OCI-LY1 (cell line): ENCODE measurements around the gene BHMT2.

Source experiments
- EZH2 ChIP-seq: fragments of 200-600 bp; sonication (generic), shearing (Covaris generic); IDR thresholded peaks from 2 replicates; pipeline ENCODE4 v1.8.0; 2017; ENCODE audit warnings: borderline replicate concordance, mixed run types, mild to moderate bottlenecking, antibody characterized with exemption, low read length, moderate library complexity, mixed read lengths
- TF ChIP-seq, protein P1 (sequence below): fragments of 200-600 bp; sonication (generic), shearing (Covaris generic); IDR thresholded peaks from 2 replicates; pipeline ENCODE4 v1.5.1; 2017; ENCODE audit warnings: mild to moderate bottlenecking, antibody characterized with exemption, low read length, moderate library complexity, mixed read lengths

DNA sequence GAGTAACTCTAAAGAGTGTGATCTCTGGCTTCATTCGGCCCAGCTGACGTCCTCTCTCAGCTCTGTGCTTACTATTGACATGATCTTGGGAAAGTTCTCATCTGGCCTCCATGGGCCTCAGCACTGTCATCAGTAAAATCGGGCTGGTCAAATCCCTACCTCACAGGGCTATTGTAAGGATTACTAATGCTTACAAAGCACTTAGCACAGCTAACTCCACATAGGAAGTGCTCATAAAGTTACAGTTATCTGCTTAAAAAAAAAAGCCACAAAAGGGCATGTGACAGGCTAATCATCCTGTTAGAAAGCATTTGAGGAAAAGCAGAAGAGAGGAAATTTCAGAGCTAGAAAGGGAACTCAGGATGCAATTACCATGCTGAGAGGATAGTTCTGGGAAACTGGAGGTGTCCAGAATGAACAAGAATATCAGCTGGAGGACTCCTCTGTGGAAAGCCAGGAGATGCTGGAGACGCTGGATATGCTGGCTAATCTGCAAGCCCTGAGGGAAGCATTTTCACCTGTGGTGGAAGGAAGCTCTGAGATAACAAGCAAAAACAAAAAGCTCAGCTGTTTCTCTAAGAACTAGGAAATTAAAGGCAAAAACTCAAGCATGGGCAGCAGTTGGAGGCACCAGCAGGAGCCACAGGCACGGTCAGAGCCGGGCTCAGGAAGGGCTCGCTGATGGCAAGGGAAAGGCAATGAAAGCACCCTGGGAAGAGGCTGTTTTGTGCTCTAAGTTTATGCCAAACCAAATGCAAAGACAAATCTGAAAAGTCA is 37.6 kb downstream of the BHMT2 start:
- TF ChIP-seq, protein P1, sequence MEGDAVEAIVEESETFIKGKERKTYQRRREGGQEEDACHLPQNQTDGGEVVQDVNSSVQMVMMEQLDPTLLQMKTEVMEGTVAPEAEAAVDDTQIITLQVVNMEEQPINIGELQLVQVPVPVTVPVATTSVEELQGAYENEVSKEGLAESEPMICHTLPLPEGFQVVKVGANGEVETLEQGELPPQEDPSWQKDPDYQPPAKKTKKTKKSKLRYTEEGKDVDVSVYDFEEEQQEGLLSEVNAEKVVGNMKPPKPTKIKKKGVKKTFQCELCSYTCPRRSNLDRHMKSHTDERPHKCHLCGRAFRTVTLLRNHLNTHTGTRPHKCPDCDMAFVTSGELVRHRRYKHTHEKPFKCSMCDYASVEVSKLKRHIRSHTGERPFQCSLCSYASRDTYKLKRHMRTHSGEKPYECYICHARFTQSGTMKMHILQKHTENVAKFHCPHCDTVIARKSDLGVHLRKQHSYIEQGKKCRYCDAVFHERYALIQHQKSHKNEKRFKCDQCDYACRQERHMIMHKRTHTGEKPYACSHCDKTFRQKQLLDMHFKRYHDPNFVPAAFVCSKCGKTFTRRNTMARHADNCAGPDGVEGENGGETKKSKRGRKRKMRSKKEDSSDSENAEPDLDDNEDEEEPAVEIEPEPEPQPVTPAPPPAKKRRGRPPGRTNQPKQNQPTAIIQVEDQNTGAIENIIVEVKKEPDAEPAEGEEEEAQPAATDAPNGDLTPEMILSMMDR = no peak
- TF ChIP-seq EZH2 = no peak
